A673 (cell line): Measurements from ENCODE around the gene ANP32B. TPM values are rescaled to one million over a fixed set of nuclear protein-coding genes. Genes with fewer than 3 reads are reported as not detected.

Experiments used
- BruUV-seq: library from RNA; stranded (reverse); fragments of 400-500 nt; replicated peaks from 2 replicates; lab custom pipeline; 2021; lab: Mats Ljungman, UMichigan
- CTCF ChIA-PET: fragments of 300-600 bp; sonication (Branson Sonifier 250); formaldehyde crosslinking; loops from one replicate; lab custom pipeline; 2022; ENCODE audit warnings: antibody characterized with exemption; lab: Charles Lee
- POLR2A ChIA-PET: fragments of 300-600 bp; sonication (Branson Sonifier 250); formaldehyde crosslinking; loops from one replicate; lab custom pipeline; 2022; ENCODE audit warnings: antibody characterized with exemption; ENCODE audit not compliant: low non-redundant PET; lab: Charles Lee
- DNase-seq: peaks from one replicate; pipeline ENCODE4 v3.0.0-alpha.2; 2015; ENCODE audit warnings: low spot score
- H3K27ac ChIP-seq: fragments of 200-600 bp; sonication (generic); 2 replicates; pipeline ENCODE4 v1.5.1; 2016; ENCODE audit warnings: mixed run types, low read depth, mild to moderate bottlenecking, mixed read lengths, antibody characterized with exemption, low read length; ENCODE audit not compliant: poor library complexity, severe bottlenecking
- H3K27me3 ChIP-seq: fragments of 200-600 bp; sonication (generic); replicated peaks from 2 replicates; pipeline ENCODE4 v1.6.1; 2017; ENCODE audit warnings: mixed run types, low read depth, mild to moderate bottlenecking, mixed read lengths, antibody characterized with exemption, low read length; ENCODE audit not compliant: insufficient read depth, poor library complexity
- H3K36me3 ChIP-seq: fragments of 200-600 bp; sonication (generic); 2 replicates; pipeline ENCODE4 v1.6.1; 2016; ENCODE audit warnings: mixed run types, mild to moderate bottlenecking, mixed read lengths, antibody characterized with exemption, low read length; ENCODE audit not compliant: insufficient read depth, poor library complexity, severe bottlenecking
- H3K4me1 ChIP-seq: fragments of 200-600 bp; sonication (generic); 2 replicates; pipeline ENCODE4 v1.6.1; 2017; ENCODE audit warnings: mixed run types, mild to moderate bottlenecking, mixed read lengths, antibody characterized with exemption, low read length; ENCODE audit not compliant: insufficient read depth, poor library complexity, severe bottlenecking
- H3K4me3 ChIP-seq: fragments of 200-600 bp; sonication (generic); 2 replicates; pipeline ENCODE4 v1.5.1; 2016; ENCODE audit warnings: low read depth, mixed run types, mild to moderate bottlenecking, mixed read lengths, low read length; ENCODE audit not compliant: poor library complexity, severe bottlenecking
- H3K9me3 ChIP-seq: fragments of 200-600 bp; sonication (generic); 2 replicates; pipeline ENCODE4 v1.6.1; 2016; ENCODE audit warnings: mixed run types, low read depth, mild to moderate bottlenecking, mixed read lengths, antibody characterized with exemption, low read length; ENCODE audit not compliant: poor library complexity, severe bottlenecking
- CTCF ChIP-seq: fragments of 300-800, 200-600 bp; sonication (generic); conservative IDR thresholded peaks from 2 replicates; pipeline ENCODE4 v1.5.1; 2017; ENCODE audit warnings: low read depth, mild to moderate bottlenecking, antibody characterized with exemption, low read length, moderate library complexity, mixed read lengths
- EZH2 ChIP-seq: fragments of 200-600 bp; sonication (generic); IDR thresholded peaks from 2 replicates; pipeline ENCODE4 v1.6.1; 2017; ENCODE audit warnings: borderline replicate concordance, low read depth, mild to moderate bottlenecking, mixed read lengths, antibody characterized with exemption, low read length; ENCODE audit not compliant: poor library complexity, severe bottlenecking
- intact Hi-C: fragments of 100-400 bp; cut with micrococcal nuclease; formaldehyde crosslinking; loops from one replicate; pipeline ENCODE4 v1.10.0; 2022; ENCODE audit not compliant: unreplicated experiment
- total RNA-seq: library from RNA; stranded (reverse); gene quantifications from 2 replicates; pipeline ENCODE4 v1.2.3, GENCODE V29; 2021

Gene ANP32B
- total RNA-seq, 1 experiment from 2014 or later: 237 TPM

GRCh38 chr9:98021306-98022040 lies 38.3 kb downstream of the ANP32B start:
- ChIA-PET CTCF (no interaction called here), POLR2A (no interaction called here)
- no peak for TF ChIP-seq CTCF
- no peak for TF ChIP-seq EZH2
- H3K36me3 ChIP-seq: peaks cover 32% of the 10 kb centered on the region
- no peak overlapping the region for H3K4me3 ChIP-seq
- no peaks in the 10 kb centered on the region for H3K9me3 ChIP-seq
- intact Hi-C loops: no loop called here
- no peak overlapping the region for H3K27ac ChIP-seq
- DNase-seq: no peak
- no peaks in the 10 kb centered on the region for H3K27me3 ChIP-seq
- no peaks in the 10 kb centered on the region for H3K4me1 ChIP-seq
- BruUV-seq: no TSS peak

- H3K4me1 ChIP-seq: no peaks in the 10 kb centered on the region
- no peaks in the 10 kb centered on the region for H3K9me3 ChIP-seq
- POLR2A ChIA-PET: interaction anchor here (0.5 kb wide), 1 partner anchor 325 kb away, joined by 3 read pairs; no protein-coding TSS in a partner anchor
- no TSS peak for BruUV-seq
- TF ChIP-seq EZH2: no peak
- no peak for TF ChIP-seq CTCF
- H3K4me3 ChIP-seq: no peak overlapping the region
- H3K27ac ChIP-seq: no peak overlapping the region
- H3K27me3 ChIP-seq: no peaks in the 10 kb centered on the region
- DNase-seq: no peak
- intact Hi-C loops: no loop called here
- H3K36me3 ChIP-seq: peaks cover 23% of the 10 kb centered on the region
- CTCF ChIA-PET: no interaction called here
Measured at GRCh38 chr9:98022447-98022846, 39.3 kb downstream of the ANP32B start.

GRCh38 chr9:98024702-98025101 lies 41.6 kb downstream of the ANP32B start:
- no peak for DNase-seq
- no peak overlapping the region for H3K27ac ChIP-seq
- ChIA-PET CTCF (no interaction called here), POLR2A (no interaction called here)
- no peak overlapping the region for H3K4me3 ChIP-seq
- H3K27me3 ChIP-seq: no peaks in the 10 kb centered on the region
- no peaks in the 10 kb centered on the region for H3K9me3 ChIP-seq
- TF ChIP-seq EZH2 (no peak), CTCF (no peak)
- H3K36me3 ChIP-seq: peaks cover 2% of the 10 kb centered on the region
- H3K4me1 ChIP-seq: no peaks in the 10 kb centered on the region
- intact Hi-C loops: no loop called here
- BruUV-seq: no TSS peak
